GM19238 (cell line): ENCODE results near the gene PPP5C.
"Not testable (repeated sequence)": the region's sequence is repeated elsewhere in the genome, so short reads cannot be mapped to it uniquely, and the experiment has no call there.

Experiments used
- DNase-seq: peaks from one replicate; pipeline ENCODE4 v3.0.0; 2011; ENCODE audit warnings: low spot score; ENCODE audit not compliant: insufficient read length

The PPP5C gene

GRCh38 chr19:46428239-46429135 lies 81.6 kb downstream of the PPP5C start, which contains the start of gene PNMA8C:
Gene PNMA8C (minus strand): TSS chr19:46428936. CDS start chr19:46428359, 577 bp downstream.
- DNase-seq = no peak

GRCh38 chr19:46429999-46430398 lies 83.1 kb downstream of the PPP5C start:
- no peak for DNase-seq

DNA sequence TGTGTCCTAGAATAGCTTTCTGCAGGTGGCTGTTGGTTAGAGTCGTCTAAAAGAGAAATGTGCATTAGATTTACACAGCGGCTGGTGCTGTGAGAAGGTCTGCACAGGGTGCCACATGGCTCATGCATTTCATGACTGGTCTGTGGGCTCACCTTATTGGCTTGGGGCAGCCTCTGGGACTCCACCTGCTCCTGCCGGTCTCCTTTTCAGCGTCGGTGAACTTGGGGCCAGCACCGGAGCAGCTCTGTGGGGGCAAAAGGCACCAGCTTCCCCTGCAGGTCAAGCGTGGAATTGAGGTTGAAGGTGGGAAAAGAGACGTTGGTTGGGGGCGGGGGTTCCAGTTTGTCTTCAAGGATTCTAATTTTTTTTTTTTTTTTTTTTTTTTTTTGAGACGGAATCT lies 84.9 kb downstream of the PPP5C start:
- DNase-seq = no peak

DNA sequence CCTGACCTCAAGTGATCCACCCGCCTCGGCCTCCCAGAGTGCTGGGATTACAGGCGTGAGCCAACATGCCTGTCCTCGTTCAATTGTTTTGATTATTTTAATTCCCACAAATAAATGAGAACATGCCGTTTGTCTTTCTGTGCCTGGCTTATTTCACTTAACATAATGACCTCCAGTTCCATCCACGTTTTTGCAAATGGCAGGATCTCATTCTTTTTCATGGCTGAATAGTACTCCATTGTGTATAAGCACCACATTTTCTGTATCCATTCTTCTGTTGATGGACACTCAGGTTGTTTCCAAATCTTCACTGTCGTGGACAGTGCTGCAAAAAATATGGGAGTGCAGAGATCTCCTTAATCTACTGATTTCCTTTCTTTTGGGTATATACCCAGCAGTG lies 86.6 kb downstream of the PPP5C start:
- not testable (repeated sequence) for DNase-seq

GRCh38 chr19:46435009-46435408 lies 88.1 kb downstream of the PPP5C start:
- no peak for DNase-seq

- not testable (repeated sequence) for DNase-seq
Observed at GRCh38 chr19:46435689-46436088, 88.8 kb downstream of the PPP5C start.
